BJ (cell line): ENCODE measurements around the gene TRAPPC5. TPM values are rescaled to one million over a fixed set of nuclear protein-coding genes. Genes with fewer than 3 reads are reported as not detected.
"Not testable (repeated sequence)": the region's sequence is repeated elsewhere in the genome, so short reads cannot be mapped to it uniquely, and the experiment has no call there.

ENCODE experiments used
- CTCF ChIA-PET: fragments of 350-600 bp; formaldehyde crosslinking; extraction: SDS; loops from one replicate; lab custom pipeline; 2021; ENCODE audit warnings: antibody characterized with exemption, inconsistent platforms; lab: Yijun Ruan, JAX
- POLR2A ChIA-PET: fragments of 300-600 bp; sonication (Branson Sonifier 250); formaldehyde crosslinking; extraction: SDS; loops from one replicate; lab custom pipeline; 2021; ENCODE audit warnings: antibody characterized with exemption; lab: Charles Lee
- DNase-seq: peaks from one replicate; pipeline ENCODE4 v3.0.0-alpha.2; 2011; ENCODE audit warnings: low read depth
- H3K27me3 ChIP-seq: 2 replicates; pipeline ENCODE4 v1.6.0; 2011; ENCODE audit warnings: low read length; ENCODE audit not compliant: control insufficient read depth, insufficient read depth
- H3K36me3 ChIP-seq: 2 replicates; pipeline ENCODE4 v1.5.1; 2011; ENCODE audit warnings: low read length; ENCODE audit not compliant: control insufficient read depth, insufficient read depth
- H3K4me3 ChIP-seq: 2 replicates; pipeline ENCODE4 v1.5.1; 2011; ENCODE audit warnings: low read depth, mild to moderate bottlenecking, control low read depth, low read length
- CTCF ChIP-seq: IDR thresholded peaks from 2 replicates; pipeline ENCODE4 v1.5.1; 2011; ENCODE audit warnings: low read depth, mild to moderate bottlenecking, control low read depth, inconsistent platforms, low read length, moderate library complexity; ENCODE audit not compliant: insufficient read depth
- polyA plus RNA-seq: library from polyadenylated mRNA; depleted of rRNA; stranded (reverse); fragments of >200 nt; gene quantifications from 2 replicates; pipeline ENCODE4 v1.2.3, GENCODE V29; 2011

The TRAPPC5 gene
- polyA plus RNA-seq, 1 experiment = 85.1 TPM

- Histone ChIP-seq H3K27me3 (no peaks in the 10 kb centered on the region), H3K36me3 (peaks cover 2% of the 10 kb centered on the region), H3K4me3 (no peak overlapping the region)
- TF ChIP-seq CTCF = no peak
- ChIA-PET CTCF (interaction anchor here (1.5 to 2.7 kb wide), 4 partner anchors 9 to 38 kb away, joined by 3 to 11 read pairs (median 4); partner anchors contain the start of genes PCP2 and TRAPPC5), POLR2A (no interaction called here)
- DNase-seq = no peak
Observed at GRCh38 chr19:7642295-7643030, 38.2 kb upstream of the TRAPPC5 start.

GRCh38 chr19:7643031-7643415, 37.6 kb upstream of the TRAPPC5 start:
- ChIA-PET POLR2A (no interaction called here), CTCF (interaction anchor here (1.5 to 2.7 kb wide), 3 partner anchors 9 to 37 kb away, joined by 3 to 11 read pairs (median 4); partner anchors contain the start of genes PCP2 and TRAPPC5)
- DNase-seq = no peak
- Histone ChIP-seq H3K27me3 (no peaks in the 10 kb centered on the region), H3K36me3 (peaks cover 2% of the 10 kb centered on the region), H3K4me3 (no peak overlapping the region)
- TF ChIP-seq CTCF = no peak

DNA sequence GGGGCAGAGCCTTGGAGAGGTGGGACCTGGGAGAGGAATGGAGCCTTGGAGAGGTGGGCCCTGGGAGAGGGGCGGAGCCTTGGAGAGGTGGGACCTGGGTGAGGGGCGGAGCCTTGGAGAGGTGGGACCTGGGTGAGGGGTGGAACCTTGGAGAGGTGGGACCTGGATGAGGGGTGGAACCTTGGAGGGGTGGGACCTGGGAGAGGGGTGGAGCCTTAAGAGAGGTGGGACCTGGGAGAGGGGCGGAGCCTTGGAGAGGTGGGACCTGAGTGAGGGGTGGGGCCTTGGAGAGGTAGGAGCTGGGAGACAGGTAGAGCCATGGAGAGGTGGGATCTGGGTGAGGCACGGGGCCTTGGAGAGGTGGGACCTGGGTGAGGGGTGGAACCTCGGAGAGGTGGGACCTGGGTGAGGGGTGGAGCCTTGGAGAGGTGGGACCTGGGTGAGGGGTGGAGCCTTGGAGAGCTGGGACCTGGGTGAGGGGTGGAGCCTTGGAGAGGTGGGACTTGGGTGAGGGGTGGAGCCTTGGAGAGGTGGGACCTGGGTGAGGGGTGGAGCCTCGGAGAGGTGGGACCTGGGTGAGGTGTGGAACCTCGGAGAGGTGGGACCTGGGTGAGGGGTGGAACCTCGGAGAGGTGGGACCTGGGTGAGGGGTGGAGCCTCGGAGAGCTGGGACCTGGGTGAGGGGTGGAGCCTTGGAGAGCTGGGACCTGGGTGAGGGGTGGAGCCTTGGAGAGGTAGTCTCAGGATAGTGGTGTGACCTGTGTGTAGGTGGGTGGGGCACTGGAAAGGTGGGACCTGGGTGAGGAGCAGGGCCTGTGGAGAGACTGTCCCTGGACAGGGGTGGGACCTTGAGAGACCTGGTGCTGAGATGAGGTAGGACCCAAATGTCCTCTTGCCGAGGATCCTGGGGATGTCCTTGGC, 36.7 kb upstream of the TRAPPC5 start:
- CTCF ChIA-PET = interaction anchor here (0.6 to 1.6 kb wide), 2 partner anchors 37 to 285 kb away, joined by 3 read pairs; partner anchors contain the start of gene TRAPPC5
- DNase-seq = not testable (repeated sequence)

GRCh38 chr19:7644550-7644877, 36.1 kb upstream of the TRAPPC5 start:
- Histone ChIP-seq H3K36me3 (peaks cover 2% of the 10 kb centered on the region), H3K27me3 (no peaks in the 10 kb centered on the region), H3K4me3 (no peak overlapping the region)
- POLR2A ChIA-PET = no interaction called here
- DNase-seq = no peak
- CTCF ChIA-PET = interaction anchor here (0.8 kb wide), 1 partner anchor 36 kb away, joined by 4 read pairs; the partner anchor contains the start of gene TRAPPC5
- no peak for TF ChIP-seq CTCF

More for the DNA sequence above, 36.7 kb upstream of the TRAPPC5 start:
- H3K36me3 ChIP-seq, H3K27me3 ChIP-seq, POLR2A ChIA-PET, H3K4me3 ChIP-seq: not testable (repeated sequence)

DNA sequence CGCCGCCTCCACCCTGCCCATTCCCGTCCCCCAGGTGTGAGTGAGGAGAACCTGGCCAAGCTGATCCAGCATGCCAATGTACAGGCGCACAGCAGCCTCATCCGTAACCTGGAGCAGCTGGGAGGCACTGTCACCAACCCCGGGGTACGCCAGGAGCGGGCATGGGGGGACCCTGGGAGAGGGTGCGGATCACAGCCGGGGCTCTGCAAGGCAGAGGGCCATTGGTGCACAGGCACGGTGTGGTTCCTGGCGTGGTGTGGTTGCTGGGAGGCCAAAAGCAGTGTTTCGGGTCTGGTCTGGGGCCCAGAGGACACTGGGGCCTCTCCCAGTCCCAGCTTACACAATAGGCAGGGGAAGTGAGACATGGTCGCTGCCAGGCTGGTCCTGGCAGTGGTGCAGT, 35.5 kb upstream of the TRAPPC5 start:
- no peak for DNase-seq
- ChIA-PET POLR2A (no interaction called here), CTCF (interaction anchor here (0.8 kb wide), 1 partner anchor 35 kb away, joined by 4 read pairs; the partner anchor contains the start of gene TRAPPC5)

More for the DNA sequence above, 35.5 kb upstream of the TRAPPC5 start:
- no peak for TF ChIP-seq CTCF
- Histone ChIP-seq H3K4me3 (no peak overlapping the region), H3K36me3 (peaks cover 2% of the 10 kb centered on the region), H3K27me3 (no peaks in the 10 kb centered on the region)
